ENCODE data around the gene ALDH1A2. TPM values are rescaled to one million over a fixed set of nuclear protein-coding genes. Genes with fewer than 3 reads are reported as not detected.

The ALDH1A2 gene
- total RNA-seq, 1 experiment from 2014 or later = 1.5 TPM

DNA sequence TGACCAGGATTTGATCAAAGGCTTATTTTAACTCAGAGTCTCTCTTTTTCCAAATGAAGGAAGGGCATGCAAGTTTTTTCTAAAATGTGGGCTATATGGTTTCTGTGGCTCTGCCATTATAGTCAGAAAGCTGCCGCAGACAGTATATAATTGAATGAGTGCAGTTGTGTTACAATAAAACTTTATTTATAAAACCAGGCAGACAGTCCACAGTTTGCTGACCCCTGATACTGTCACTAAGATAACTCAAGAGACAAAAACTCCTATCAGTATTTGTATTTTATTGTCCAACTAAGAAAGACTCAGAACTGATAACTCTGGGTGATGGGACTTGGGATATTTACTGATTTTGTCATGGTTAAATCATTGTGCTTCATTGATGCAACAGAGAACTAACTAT lies 4.9 kb downstream of the ALDH1A2 start:
- intact Hi-C loops (cut with micrococcal nuclease; ENCODE audit: unreplicated experiment) = loop anchor here (10.0 kb wide), 1 partner anchor 326 kb away; no protein-coding TSS in a partner anchor
- CTCF ChIA-PET = no interaction called here
- Histone ChIP-seq H3K36me3 (ENCODE audit: insufficient read depth, low read length, poor library complexity, severe bottlenecking) (no peaks in the 10 kb centered on the region), H3K27ac (ENCODE audit: low read depth, low read length, poor library complexity, severe bottlenecking) (no peak overlapping the region), H3K27me3 (replicated peaks; ENCODE audit: insufficient read depth, low read depth, low read length, poor library complexity) (peaks cover 84% of the 10 kb centered on the region), H3K4me3 (ENCODE audit: low read depth, low read length, poor library complexity, severe bottlenecking) (no peak overlapping the region), H3K9me3 (ENCODE audit: low read depth, low read length, poor library complexity, severe bottlenecking) (no peaks in the 10 kb centered on the region), H3K4me1 (ENCODE audit: insufficient read depth, low read length, poor library complexity, severe bottlenecking) (no peaks in the 10 kb centered on the region)
- no TSS peak for BruUV-seq (replicated peaks)
- DNase-seq (ENCODE audit: low spot score) = no peak
- TF ChIP-seq EZH2 (IDR thresholded peaks at IDR 0.05; ENCODE audit: borderline replicate concordance, low read depth, low read length, poor library complexity, severe bottlenecking) = no peak
- TF ChIP-seq, protein P1, sequence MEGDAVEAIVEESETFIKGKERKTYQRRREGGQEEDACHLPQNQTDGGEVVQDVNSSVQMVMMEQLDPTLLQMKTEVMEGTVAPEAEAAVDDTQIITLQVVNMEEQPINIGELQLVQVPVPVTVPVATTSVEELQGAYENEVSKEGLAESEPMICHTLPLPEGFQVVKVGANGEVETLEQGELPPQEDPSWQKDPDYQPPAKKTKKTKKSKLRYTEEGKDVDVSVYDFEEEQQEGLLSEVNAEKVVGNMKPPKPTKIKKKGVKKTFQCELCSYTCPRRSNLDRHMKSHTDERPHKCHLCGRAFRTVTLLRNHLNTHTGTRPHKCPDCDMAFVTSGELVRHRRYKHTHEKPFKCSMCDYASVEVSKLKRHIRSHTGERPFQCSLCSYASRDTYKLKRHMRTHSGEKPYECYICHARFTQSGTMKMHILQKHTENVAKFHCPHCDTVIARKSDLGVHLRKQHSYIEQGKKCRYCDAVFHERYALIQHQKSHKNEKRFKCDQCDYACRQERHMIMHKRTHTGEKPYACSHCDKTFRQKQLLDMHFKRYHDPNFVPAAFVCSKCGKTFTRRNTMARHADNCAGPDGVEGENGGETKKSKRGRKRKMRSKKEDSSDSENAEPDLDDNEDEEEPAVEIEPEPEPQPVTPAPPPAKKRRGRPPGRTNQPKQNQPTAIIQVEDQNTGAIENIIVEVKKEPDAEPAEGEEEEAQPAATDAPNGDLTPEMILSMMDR (conservative IDR thresholded peaks at IDR 0.05; ENCODE audit: low read depth, low read length) = no peak
- POLR2A ChIA-PET (ENCODE audit: low non-redundant PET) = no interaction called here

DNA sequence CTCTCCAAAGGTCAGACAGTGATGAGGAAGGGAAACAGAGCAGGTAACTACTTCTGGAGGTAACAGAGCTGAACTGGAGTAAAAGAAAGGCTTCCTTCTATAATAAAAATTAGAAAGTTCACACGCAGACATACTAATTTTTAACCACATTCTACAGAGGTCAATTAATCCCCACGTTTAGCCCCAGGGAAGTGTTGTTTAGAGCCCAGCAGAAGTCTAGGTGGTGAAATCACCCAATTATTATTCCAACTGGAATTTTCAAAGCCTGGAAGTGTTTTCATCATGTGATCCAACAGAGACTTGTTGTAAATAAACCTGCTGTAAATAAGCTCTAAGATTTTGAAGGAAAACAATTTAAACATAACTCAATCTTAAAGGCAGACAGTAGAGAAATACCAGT lies 6.8 kb downstream of the ALDH1A2 start:
- H3K27me3 ChIP-seq (replicated peaks; ENCODE audit: insufficient read depth, low read depth, low read length, poor library complexity) = peaks cover 73% of the 10 kb centered on the region
- no peak overlapping the region for H3K4me3 ChIP-seq (ENCODE audit: low read depth, low read length, poor library complexity, severe bottlenecking)
- H3K27ac ChIP-seq (ENCODE audit: low read depth, low read length, poor library complexity, severe bottlenecking) = no peak overlapping the region
- H3K9me3 ChIP-seq (ENCODE audit: low read depth, low read length, poor library complexity, severe bottlenecking) = no peaks in the 10 kb centered on the region
- ChIA-PET POLR2A (ENCODE audit: low non-redundant PET) (no interaction called here), CTCF (no interaction called here)
- no peaks in the 10 kb centered on the region for H3K36me3 ChIP-seq (ENCODE audit: insufficient read depth, low read length, poor library complexity, severe bottlenecking)
- DNase-seq (ENCODE audit: low spot score) = no peak
- no peak for TF ChIP-seq EZH2 (IDR thresholded peaks at IDR 0.05; ENCODE audit: borderline replicate concordance, low read depth, low read length, poor library complexity, severe bottlenecking)
- TF ChIP-seq, protein P1 (conservative IDR thresholded peaks at IDR 0.05; ENCODE audit: low read depth, low read length) = no peak
- H3K4me1 ChIP-seq (ENCODE audit: insufficient read depth, low read length, poor library complexity, severe bottlenecking) = no peaks in the 10 kb centered on the region
- BruUV-seq (replicated peaks) = no TSS peak
- intact Hi-C loops (cut with micrococcal nuclease; ENCODE audit: unreplicated experiment) = no loop called here

DNA sequence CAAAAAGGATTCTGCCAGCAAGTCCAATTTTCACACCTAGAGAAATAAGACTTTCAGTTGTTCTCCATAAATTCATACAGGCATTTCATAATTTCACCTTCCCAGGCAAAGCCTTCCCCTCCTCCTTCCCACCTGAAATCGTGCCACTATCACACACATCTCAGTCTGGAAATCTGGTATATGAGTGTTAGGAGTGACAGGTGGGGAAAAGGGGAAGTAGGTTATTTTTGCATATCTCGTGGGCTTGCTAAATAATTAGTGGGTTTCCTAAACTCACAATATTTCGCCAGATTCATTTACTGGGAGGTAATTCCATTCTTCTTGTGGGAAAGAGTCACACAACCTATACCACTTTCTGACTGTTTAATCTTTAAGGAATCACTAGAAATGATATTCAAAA lies 7.4 kb downstream of the ALDH1A2 start:
- ChIA-PET POLR2A (ENCODE audit: low non-redundant PET) (no interaction called here), CTCF (no interaction called here)
- intact Hi-C loops (cut with micrococcal nuclease; ENCODE audit: unreplicated experiment) = no loop called here
- no TSS peak for BruUV-seq (replicated peaks)
- peaks cover 66% of the 10 kb centered on the region for H3K27me3 ChIP-seq (replicated peaks; ENCODE audit: insufficient read depth, low read depth, low read length, poor library complexity)
- TF ChIP-seq, protein P1 (conservative IDR thresholded peaks at IDR 0.05; ENCODE audit: low read depth, low read length) = no peak
- TF ChIP-seq EZH2 (IDR thresholded peaks at IDR 0.05; ENCODE audit: borderline replicate concordance, low read depth, low read length, poor library complexity, severe bottlenecking) = no peak
- H3K4me1 ChIP-seq (ENCODE audit: insufficient read depth, low read length, poor library complexity, severe bottlenecking) = no peaks in the 10 kb centered on the region
- DNase-seq (ENCODE audit: low spot score) = no peak
- no peak overlapping the region for H3K4me3 ChIP-seq (ENCODE audit: low read depth, low read length, poor library complexity, severe bottlenecking)
- no peak overlapping the region for H3K27ac ChIP-seq (ENCODE audit: low read depth, low read length, poor library complexity, severe bottlenecking)
- H3K9me3 ChIP-seq (ENCODE audit: low read depth, low read length, poor library complexity, severe bottlenecking) = no peaks in the 10 kb centered on the region
- H3K36me3 ChIP-seq (ENCODE audit: insufficient read depth, low read length, poor library complexity, severe bottlenecking) = no peaks in the 10 kb centered on the region
